ENCODE results near the gene GBA3. TPM values are rescaled to one million over a fixed set of nuclear protein-coding genes. Genes with fewer than 3 reads are reported as not detected.

GBA3 gene
- total RNA-seq, 1 donor from 2014 or later = not detected

DNA sequence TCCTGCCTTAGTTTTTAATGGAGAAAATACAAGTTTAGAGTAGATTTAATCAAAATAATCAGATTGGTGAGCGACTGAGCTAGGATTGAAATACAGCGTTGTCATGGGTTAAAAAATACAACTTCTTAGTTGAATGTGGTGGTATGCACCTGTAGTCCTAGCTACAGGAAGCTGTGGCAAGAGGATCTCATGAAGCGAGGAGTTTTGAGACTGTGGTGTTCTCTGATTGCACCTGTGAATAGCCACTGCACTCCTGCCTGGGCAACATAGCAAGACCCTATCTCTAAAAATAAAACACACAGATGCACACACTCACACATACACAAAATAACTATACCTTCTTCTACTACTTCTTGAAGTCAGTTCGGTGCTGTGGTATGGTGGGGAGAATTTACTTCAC is 19.8 kb upstream of the GBA3 start:
- H3K27me3 ChIP-seq = no peaks in the 10 kb centered on the region
- H3K4me1 ChIP-seq = peaks cover 0 to 5% of the 10 kb centered on the region in 2 donors
- TF ChIP-seq CTCF (IDR thresholded peaks at IDR 0.05) = no peak
- intact Hi-C loops (cut with DNase I) = no loop called here
- H3K4me3 ChIP-seq = no peak overlapping the region
- no peak for DNase-seq (ENCODE audit: low spot score in 2 of 2)
- no peak overlapping the region for H3K27ac ChIP-seq
- no peaks in the 10 kb centered on the region for H3K36me3 ChIP-seq
- H3K9me3 ChIP-seq = no peaks in the 10 kb centered on the region

GRCh38 chr4:22674700-22675099 is 18.0 kb upstream of the GBA3 start:
- Histone ChIP-seq H3K36me3 (no peaks in the 10 kb centered on the region), H3K27me3 (no peaks in the 10 kb centered on the region), H3K4me3 (no peak overlapping the region), H3K4me1 (peaks cover 0 to 9% of the 10 kb centered on the region in 2 donors), H3K27ac (no peak overlapping the region), H3K9me3 (no peaks in the 10 kb centered on the region)
- TF ChIP-seq CTCF (IDR thresholded peaks at IDR 0.05) = no peak
- intact Hi-C loops (cut with DNase I) = loop anchor here (5.0 kb wide), 1 partner anchor 157 kb away; the partner anchor contains the start of gene ADGRA3
- DNase-seq (ENCODE audit: low spot score in 2 of 2) = no peak

DNA sequence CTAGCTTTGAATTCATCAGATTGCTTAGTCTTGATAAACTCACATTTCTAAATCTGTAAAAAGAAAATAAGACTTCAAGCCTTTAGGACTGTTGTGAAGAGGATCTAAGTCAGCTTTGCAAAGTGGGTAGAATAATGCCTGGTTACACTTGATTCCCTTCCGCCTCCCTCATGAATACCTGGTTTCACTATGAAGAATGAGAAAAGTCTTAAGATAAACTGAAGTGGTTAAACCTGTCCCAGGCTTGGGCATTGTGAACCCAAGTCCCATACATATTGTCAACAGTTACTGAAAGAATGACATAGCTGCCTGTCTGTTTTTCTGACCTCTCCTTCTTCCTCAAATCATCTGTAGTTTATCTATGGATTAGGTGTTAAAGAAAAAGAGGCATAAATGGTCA is 16.7 kb upstream of the GBA3 start:
- Histone ChIP-seq H3K27me3 (no peaks in the 10 kb centered on the region), H3K9me3 (no peaks in the 10 kb centered on the region), H3K36me3 (no peaks in the 10 kb centered on the region), H3K27ac (no peak overlapping the region), H3K4me1 (peaks cover 0 to 14% of the 10 kb centered on the region in 2 donors), H3K4me3 (no peak overlapping the region)
- intact Hi-C loops (cut with DNase I) = loop anchor here (5.0 kb wide), 1 partner anchor 159 kb away; the partner anchor contains the start of gene ADGRA3
- no peak for TF ChIP-seq CTCF (IDR thresholded peaks at IDR 0.05)
- DNase-seq (ENCODE audit: low spot score in 2 of 2) = no peak

GRCh38 chr4:22677780-22678179 is 15.0 kb upstream of the GBA3 start:
- Histone ChIP-seq H3K27ac (peak overlapping the region; percentile 54 to 71), H3K9me3 (no peaks in the 10 kb centered on the region), H3K27me3 (no peaks in the 10 kb centered on the region), H3K36me3 (no peaks in the 10 kb centered on the region), H3K4me1 (peaks cover 0 to 14% of the 10 kb centered on the region in 2 donors), H3K4me3 (no peak overlapping the region)
- intact Hi-C loops (cut with DNase I) = loop anchor here (5.0 kb wide), 1 partner anchor 160 kb away; the partner anchor contains the start of gene ADGRA3
- DNase-seq (ENCODE audit: low spot score in 2 of 2) = no peak
- no peak for TF ChIP-seq CTCF (IDR thresholded peaks at IDR 0.05)

DNA sequence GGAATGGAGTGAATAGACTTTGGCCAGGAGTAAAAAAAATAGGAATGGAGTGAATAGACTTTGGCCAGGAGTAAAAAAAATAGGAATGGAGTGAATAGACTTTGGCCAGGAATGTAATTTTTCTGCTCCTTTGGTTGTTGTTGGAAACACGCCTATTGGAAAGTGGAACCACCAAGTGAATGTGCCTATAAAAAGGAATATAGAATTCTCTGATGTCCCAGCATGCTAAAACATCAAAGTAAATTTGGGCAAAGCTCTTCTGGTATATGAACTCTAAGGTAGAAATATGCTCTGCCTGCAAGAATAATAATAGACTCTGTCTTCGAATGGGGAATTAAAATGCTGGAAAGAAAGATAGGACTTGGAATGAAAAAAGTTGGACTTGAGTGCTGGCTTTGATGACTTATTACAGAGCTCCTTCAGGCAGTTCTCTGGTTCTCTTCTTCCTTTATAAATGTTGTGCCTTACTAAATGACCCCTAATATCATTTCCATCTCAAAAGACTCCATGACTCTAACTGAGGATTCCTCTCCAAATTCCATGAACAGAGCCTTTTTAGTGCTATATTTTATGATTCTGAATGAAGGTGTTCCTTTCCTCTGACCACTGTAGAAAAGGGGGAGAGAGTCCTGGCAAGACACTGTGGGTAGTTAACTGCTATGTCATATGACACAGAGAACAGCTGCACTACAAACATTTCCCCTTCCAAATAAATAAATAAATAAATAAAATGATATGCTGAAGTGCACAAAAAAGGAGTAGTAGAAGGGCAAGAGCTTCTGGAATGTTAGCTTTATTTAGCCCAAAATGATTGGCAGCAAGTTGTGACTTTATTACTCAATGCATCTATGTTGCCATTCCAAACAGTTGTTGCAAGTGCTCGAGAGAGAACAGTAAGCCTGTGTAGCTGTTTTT is 13.5 kb upstream of the GBA3 start:
- Histone ChIP-seq H3K4me3 (peak overlapping the region in 1 of 2 donors; percentile 13), H3K27ac (peak overlapping the region; percentile 61 to 71), H3K36me3 (no peaks in the 10 kb centered on the region), H3K4me1 (peaks cover 0 to 14% of the 10 kb centered on the region in 2 donors), H3K27me3 (no peaks in the 10 kb centered on the region), H3K9me3 (no peaks in the 10 kb centered on the region)
- no peak for TF ChIP-seq CTCF (IDR thresholded peaks at IDR 0.05)
- intact Hi-C loops (cut with DNase I) = loop anchor here (5.0 kb wide), 1 partner anchor 162 kb away; the partner anchor contains the start of gene ADGRA3
- DNase-seq (ENCODE audit: low spot score in 2 of 2) = no peak

Measured in ascending aorta (tissue), 2 donors.